AG09309 (cell line): ENCODE measurements around the gene KANSL1.
"Not testable (repeated sequence)": the region's sequence is repeated elsewhere in the genome, so short reads cannot be mapped to it uniquely, and the experiment has no call there.

Experiments used
- DNase-seq: peaks from one replicate; pipeline ENCODE4 v3.0.0-alpha.2; 2010; ENCODE audit warnings: low read depth
- H3K4me3 ChIP-seq: 2 replicates; pipeline ENCODE4 v1.5.1; 2011; ENCODE audit warnings: mild to moderate bottlenecking, low read depth, low read length, moderate library complexity; ENCODE audit not compliant: control insufficient read depth
- TF ChIP-seq, protein P1 (sequence below): IDR thresholded peaks from 2 replicates; pipeline ENCODE4 v1.5.1; 2011; ENCODE audit warnings: mild to moderate bottlenecking, low read depth, low read length, inconsistent platforms; ENCODE audit not compliant: insufficient read depth, control insufficient read depth; ENCODE audit errors: missing control alignments

KANSL1 gene

DNA sequence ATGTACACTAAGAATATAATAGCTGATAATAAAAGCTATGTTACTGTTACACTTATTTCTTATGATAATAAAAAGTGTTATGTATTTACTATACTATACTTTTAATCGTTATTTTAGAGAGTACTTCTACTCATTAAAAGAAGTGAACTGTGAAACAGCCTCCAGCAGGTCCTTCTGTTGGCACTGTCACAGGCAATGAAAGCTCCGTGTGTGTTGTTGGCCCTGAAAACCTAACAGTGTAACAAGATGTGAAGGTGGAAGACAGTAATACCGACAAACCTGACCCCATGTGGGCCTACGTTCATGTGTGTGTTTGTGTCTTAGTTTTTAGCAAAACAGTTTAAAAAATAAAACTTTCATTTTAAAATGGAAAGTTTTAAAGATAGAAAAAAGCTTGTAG lies 102.4 kb downstream of the KANSL1 start:
- no peak for DNase-seq
- no peak overlapping the region for H3K4me3 ChIP-seq
- TF ChIP-seq, protein P1, sequence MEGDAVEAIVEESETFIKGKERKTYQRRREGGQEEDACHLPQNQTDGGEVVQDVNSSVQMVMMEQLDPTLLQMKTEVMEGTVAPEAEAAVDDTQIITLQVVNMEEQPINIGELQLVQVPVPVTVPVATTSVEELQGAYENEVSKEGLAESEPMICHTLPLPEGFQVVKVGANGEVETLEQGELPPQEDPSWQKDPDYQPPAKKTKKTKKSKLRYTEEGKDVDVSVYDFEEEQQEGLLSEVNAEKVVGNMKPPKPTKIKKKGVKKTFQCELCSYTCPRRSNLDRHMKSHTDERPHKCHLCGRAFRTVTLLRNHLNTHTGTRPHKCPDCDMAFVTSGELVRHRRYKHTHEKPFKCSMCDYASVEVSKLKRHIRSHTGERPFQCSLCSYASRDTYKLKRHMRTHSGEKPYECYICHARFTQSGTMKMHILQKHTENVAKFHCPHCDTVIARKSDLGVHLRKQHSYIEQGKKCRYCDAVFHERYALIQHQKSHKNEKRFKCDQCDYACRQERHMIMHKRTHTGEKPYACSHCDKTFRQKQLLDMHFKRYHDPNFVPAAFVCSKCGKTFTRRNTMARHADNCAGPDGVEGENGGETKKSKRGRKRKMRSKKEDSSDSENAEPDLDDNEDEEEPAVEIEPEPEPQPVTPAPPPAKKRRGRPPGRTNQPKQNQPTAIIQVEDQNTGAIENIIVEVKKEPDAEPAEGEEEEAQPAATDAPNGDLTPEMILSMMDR = no peak

DNA sequence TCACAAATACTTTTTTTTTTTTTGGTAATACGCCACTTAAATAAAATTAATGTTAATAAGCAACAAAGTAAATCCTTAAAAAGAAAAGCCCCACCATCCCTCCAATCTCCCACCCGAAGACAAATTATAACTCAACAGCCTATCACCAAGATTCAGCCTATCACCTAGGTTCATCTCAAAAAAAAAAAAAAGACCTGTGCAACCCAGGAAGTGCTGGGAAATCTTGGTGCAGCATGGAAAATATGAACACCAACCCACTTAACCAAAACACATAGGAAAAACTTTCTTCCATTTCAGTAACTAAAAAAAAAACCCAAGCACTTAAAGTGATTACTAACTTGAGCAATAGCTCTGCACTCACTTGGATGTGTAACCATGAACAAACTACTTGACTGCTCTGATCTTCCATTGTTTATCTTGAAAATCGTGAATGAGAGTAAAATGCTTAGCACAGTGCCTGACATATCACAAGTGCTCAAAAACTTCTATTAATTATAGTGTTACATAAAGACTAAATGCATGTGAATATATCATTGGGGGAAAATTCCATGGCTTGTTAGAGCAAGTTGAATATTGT lies 103.8 kb downstream of the KANSL1 start:
- TF ChIP-seq, protein P1 = no peak
- no peak overlapping the region for H3K4me3 ChIP-seq
- no peak for DNase-seq

DNA sequence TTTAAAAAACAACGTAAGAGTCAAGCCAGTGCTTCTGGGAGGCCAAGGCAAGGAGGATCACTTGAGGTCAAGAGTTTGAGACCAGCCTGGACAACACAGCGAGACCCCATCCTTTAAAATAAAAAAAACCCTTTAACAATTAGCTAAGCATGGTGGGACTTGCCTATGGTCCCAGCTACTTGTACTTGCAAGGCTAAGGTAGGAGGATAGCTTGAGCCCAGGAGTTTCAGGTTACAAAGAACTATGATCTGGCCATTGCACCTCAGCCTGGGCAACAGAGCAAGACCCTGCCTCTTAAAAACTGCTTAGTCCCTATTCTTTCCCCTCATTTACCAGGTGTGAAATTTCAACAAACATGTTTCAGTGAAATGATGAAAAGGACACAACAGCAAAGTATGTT lies 104.6 kb downstream of the KANSL1 start:
- H3K4me3 ChIP-seq = no peak overlapping the region
- TF ChIP-seq, protein P1 = no peak
- DNase-seq = no peak

DNA sequence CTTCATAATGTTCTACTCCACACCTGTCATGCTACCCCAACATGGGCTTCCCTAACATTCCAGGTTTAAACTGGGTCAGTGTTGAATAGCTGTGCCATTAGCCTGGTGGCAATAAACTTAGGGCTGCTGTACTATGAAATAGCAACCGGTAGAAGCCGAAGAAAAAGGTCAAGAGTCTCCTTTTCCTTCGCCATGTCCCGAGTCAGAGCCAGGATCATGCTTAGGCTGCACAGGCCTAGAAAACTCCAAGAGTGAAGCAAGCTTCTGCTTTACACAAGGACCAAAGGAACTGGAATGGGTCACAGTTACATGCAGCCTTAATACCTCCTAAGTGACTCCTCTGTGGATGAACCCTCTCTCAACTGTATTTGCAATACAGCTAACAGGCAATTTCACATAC lies 105.4 kb downstream of the KANSL1 start:
- H3K4me3 ChIP-seq, DNase-seq: not testable (repeated sequence)

DNA sequence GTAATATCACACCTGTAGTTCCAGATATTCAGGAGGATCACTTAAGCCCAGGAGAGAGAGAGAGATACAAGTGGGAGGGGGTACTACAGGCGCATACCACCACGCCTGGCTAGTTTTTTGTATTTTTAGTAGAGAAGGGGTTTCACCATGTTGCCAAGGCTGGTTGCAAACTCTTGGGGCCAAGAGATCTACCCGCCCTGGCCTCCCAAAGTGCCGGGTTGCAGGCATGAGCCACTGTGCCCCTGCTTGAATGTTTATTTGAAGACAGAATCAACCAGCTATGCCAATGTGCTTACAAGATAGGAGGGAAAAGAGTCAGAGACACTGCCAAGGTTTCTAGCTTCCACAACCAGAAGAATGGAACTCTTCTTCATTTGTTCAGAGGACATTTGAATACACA lies 106.4 kb downstream of the KANSL1 start:
- TF ChIP-seq, protein P1 = no peak
- no peak for DNase-seq
- H3K4me3 ChIP-seq = no peak overlapping the region

DNA sequence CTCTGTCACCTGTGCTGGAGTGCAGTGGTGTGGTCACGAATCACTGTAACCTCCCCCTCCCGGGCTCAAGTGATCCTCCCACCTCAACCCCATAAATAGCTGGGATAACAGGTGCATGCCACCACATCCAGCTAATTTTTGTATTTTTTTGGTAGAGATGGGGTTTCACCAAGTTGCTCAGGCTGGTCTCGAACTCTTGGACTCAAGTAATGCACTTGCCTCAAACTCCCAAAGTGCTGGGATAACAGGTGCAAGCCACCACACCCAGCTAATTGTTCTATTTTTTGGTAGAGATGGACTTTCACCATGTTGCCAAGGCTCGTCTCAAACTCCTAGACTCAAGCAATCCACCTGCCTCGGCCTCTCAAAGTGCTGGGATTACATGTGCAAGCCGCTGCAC lies 107.7 kb downstream of the KANSL1 start:
- TF ChIP-seq, protein P1 = no peak
- no peak overlapping the region for H3K4me3 ChIP-seq
- DNase-seq = no peak

DNA sequence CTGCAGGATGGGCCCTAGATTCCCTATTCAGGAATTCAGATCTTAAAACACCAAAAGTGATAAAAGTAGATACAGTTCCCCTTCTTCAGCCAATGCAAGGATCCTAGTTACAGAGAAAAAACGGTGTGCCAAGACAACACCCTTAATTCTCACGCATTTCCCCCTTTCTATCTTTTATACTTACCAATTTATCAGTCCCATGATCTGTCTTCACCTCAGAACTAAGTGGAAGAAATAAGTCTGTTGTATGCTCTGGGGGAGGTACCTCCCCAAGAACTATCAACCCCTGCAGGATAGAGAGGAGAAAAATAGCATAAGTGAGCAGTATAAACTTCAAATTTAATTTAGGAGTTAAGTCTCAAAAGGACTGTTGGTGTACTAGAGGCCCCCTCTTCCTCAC lies 111.0 kb downstream of the KANSL1 start:
- no peak for DNase-seq
- H3K4me3 ChIP-seq = no peak overlapping the region
- TF ChIP-seq, protein P1 = no peak
